ENCODE results near the gene ARGLU1.
"Not testable (repeated sequence)": the region's sequence is repeated elsewhere in the genome, so short reads cannot be mapped to it uniquely, and the experiment has no call there.

ARGLU1 gene, protein sequence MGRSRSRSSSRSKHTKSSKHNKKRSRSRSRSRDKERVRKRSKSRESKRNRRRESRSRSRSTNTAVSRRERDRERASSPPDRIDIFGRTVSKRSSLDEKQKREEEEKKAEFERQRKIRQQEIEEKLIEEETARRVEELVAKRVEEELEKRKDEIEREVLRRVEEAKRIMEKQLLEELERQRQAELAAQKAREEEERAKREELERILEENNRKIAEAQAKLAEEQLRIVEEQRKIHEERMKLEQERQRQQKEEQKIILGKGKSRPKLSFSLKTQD

DNA sequence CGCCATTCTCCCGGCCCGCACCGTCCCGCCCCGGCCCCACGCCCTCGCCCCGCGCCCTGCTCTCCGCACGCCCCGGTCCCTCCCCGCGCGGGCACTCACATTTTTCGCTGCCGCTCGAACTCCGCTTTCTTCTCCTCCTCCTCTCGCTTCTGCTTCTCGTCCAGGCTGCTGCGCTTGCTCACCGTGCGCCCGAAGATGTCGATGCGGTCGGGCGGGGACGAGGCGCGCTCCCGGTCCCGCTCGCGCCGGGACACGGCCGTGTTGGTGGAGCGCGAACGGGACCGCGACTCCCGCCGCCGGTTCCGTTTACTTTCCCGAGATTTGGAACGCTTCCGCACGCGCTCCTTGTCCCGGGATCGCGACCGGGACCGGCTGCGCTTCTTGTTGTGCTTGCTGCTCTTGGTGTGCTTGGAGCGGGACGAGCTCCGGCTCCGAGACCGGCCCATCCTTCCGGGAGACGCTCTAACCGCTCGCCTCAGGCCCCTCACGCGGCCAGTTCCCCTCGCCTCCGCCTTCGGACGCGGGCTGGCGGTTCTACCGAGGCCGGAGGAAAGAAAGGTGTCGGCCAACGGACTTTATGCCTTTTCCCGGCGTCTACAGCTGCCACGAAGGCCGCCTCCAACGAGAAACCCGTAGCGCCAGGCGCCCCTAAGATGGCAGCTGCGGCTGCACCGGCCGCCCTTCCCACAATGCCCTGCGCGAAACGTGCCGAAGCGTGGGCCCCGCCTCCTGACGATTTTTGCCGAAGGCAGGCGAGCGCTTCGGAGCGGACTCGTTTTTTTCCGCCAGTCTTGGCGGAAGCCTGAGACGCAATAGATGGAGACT, at the start of gene ARGLU1:
Gene ARGLU1 (minus strand): TSS at position 664 of the 825 bp plus-strand sequence. CDS start 218 bp downstream, at position 446.
- peak; percentile 96 for DNase-seq

DNA sequence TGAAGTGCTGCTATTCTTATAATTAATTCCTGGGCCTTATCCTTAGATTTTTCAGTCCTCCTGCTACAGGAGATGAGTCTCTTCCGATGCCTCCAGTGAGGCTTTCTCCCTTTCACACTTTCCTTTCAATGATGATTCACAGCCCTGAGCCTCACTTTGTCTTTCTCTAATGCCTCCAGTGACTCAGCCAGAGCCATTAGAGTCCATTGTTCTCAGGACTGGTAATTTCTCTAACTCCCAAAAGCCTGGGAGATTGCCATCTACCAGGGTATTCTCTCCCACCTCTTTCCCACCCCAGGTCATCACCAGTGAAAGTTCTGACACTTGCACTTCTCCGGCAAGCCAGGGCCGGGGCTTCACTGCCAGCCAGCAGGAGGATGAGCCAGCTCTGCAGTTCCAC, 49.6 kb upstream of the ARGLU1 start:
- DNase-seq, result no peak

DNA sequence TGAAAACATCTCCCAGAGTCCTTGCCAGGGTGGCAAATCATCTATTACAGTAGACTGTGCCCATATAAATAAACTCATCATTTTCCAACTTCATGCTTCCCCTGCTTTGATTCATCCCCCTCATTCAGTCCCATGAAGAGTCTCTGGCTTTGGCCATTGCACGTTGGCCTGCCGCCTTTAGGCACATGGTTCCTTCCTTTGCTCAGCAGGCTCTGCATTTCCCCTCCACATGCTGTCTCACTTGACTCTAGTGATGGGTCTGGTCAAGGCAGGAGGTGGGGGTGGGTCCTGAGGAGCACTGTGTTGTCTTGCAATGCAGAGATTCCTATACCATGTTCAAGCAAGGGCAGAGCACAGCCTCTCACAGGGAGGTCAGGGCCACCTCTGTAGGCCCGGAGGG, 48.8 kb upstream of the ARGLU1 start:
- DNase-seq, result no peak

DNA sequence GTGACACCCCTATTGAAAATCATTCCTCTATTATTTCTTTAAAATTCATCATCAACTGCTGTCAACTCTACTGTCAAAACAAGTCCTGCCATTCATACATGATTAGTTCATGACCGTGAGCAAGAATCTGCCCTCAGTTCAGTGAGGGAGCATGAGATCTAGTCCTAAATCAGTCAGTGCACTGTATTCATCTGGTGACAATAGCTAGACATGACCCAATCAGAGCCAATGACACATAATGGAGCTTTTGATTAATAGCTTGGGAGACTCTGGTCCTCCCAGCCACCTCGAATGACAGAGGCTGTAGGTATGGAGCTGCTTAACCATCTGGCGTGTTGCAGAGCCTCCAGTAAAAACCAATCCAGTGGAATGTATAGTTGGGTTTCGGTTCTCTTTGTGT, 46.9 kb upstream of the ARGLU1 start:
- DNase-seq, result no peak

DNA sequence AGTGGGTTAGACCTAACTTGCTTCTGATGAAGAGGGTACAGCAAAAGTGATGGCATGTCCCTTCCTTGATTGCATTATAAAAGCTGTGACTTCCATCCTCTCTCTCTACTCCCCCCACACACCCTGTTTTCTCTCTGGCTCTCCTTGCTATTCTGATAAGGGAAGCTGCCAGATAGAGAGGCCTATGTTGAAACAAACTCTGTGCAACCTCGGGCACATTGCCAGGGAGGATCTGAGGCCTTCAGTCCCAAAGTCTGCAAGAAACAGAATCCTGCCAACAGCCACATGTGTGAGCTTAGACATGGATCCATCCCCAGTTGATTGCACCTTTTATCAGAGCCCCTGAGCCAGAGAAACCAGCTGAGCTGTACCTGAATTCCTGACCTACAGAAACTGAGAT, 44.8 kb upstream of the ARGLU1 start:
- DNase-seq, result no peak

DNA sequence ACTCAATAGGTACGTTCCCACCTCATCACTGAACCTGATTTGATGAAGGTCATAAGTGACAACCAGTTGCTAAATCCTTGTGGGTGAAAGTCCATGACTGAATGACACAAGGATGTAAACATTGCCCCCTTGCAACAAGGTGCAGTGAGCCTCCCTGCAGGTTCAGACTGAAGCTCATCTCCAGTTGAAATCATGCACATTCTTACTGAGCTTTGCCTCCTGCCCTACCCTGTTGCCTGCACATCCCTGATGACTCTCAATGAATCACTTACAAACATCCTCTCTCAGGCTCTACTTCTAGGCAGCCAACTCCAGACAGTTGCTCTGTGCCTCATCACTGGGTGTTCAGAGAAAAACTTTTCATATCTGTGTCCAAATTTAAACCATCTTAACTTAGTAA, 42.5 kb upstream of the ARGLU1 start:
- DNase-seq, result no peak

DNA sequence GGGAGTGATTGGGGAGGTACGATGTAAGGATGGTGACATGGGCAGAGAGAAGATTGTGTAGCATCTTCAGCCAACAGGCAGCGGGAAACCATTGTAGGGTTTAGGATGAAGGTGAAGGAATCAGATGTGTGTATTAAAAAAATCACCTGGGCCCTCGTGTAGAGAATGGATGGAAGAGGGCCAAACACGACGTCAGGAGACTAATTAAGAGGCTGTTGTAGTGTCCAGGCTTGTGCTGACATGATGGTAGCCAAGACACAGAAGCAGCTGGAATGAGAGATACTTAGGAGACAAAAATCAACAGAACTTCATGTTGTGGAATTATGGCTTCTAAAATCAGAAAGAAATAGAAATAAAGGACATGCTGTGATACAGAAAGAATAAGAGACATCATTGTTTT, 41.2 kb upstream of the ARGLU1 start:
- DNase-seq, result no peak

DNA sequence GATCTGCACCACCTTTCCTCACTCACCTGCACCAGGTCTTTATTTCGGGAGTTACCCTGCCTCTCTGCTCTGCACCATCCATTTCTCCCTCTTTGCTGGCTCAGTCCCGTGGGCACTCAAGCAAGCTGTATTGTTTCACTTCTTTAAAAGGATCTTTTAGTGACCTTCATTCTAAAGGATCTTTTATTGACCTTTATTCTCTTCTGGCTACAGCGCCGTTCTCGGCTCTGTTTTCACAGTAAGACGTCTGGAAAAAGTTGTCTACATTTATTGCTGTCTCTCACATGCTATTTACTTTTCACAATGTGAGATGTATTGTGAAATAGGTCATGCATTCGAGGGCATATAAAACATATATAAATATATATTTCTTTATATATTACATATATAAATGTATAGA, 35.6 kb upstream of the ARGLU1 start:
- no peak for DNase-seq

DNA sequence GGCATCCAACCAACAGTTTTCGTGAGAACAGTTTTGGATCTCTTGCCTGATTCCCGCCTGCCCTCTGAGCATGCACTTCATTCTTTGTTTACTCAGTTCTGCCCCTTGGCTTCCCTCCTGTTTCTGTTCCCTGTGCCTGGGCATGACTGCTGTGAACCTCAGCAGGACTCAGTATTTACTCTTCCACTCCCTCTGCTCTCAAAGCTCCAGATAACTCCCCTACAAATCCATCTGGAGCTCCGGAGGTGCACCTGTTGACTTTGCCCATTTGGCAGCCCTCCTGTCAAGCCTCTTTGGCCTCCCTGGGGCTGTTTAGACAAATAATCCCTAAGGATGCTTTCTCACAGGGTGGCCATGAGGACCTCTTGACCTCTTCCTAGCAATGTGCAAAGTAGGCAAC, 34.2 kb upstream of the ARGLU1 start:
- no peak for DNase-seq

DNA sequence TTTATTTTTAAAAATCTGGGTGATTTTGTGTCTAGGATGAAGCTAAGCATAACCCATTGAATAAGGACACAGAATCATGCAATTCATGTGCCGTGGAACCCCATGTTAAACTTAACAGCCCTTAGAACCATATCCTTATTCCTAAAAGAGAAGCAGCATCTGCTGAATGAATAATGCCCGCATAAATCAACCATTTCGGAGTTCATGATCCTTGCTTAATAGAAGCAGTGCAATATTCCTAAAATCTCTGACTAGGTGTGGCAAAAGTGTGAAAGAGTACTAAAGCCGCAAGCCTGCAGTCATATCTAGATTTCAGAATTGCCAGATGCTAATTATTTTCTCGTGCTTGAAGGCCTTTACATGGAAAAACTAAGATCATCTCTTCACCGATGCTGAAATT, 33.6 kb upstream of the ARGLU1 start:
- no peak for DNase-seq

DNA sequence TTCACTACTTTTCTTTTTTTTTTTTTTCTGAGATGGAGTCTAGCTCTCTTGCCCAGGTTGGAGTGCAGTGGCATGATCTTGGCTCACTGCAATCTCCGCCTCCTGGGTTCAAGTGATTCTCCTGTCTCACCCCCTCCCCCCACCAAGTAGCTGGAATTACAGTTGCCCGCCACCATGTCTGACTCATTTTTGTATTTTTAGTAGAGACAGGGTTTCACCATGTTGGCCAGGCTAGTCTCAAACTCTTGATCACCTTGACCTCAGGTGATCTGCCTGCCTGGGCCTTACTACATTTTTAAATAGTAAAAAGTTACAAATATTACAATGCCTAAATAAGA, 32.8 kb upstream of the ARGLU1 start:
- not testable (repeated sequence) for DNase-seq

DNA sequence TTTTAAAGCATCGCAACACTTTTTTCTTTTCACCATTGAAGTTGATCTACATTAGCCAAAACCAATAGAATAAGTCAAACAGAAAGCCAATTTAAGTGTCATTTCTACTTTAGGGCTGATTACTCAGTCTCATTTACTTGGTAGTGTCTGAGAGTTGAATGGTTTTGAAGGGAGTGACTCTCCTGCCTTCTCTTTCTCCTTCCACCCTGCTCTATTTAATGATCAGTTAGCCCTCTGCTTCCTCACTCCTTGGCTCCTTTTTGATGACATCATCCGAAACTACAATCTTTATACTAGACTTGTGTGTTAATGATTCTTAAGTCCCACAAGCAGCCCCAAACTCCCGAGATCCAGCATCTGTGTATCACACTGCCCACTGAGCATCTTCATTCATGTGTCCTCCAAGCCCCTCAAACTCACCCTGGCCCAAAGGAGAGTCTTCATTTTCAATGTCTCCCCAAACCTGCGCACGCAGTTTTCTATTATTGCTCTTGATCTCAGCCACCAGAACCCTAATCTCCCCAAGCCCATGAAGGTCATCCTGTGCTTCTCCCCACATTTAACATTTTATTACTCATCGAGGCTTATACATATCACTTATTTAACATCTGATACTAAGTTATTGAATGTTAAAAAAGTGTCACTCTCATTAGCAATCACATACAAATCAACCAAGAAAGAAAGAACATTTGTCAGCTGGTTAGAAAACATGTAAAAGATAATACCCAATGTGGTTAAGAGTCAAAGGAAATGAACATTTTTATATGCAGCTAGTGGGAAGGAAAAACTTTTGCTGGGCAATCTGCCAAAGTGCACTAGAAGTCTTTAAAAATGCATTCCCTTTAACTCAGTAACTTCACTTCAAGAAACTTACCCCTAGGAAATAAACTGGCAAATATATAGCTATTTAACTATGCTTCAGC, 32.2 kb upstream of the ARGLU1 start:
- DNase-seq, result no peak

DNA sequence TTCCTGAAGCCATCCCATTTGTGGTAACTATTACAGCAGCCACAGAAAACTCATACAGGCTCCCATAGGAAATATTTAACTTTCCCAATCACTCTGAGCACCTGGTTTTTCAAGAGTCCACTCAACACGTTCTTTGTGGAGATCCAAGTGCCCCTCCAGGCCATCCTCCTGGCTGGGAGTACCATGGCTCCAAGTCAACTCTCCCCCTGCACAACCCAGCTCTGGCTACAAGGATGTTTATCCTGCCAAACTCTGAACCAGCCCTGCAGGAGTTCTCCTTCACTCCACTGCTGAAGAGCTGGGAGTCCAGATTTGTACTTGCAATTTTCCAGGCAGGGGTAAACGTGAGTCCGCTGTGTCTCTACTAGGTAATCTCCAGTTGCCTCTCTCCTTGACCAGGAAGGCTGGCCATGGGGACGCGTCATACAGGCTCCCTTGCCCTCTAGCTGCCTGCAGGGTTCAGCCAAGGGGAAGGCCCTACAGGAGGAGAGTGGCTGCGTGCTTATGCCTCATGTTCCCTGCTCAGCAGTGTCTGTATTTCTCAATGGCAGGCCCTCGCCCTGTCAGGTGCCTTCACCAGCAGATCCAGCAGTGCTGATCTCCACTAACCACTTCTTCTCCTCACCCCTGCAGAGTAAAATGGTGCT, 29.9 kb upstream of the ARGLU1 start:
- DNase-seq, result no peak

DNA sequence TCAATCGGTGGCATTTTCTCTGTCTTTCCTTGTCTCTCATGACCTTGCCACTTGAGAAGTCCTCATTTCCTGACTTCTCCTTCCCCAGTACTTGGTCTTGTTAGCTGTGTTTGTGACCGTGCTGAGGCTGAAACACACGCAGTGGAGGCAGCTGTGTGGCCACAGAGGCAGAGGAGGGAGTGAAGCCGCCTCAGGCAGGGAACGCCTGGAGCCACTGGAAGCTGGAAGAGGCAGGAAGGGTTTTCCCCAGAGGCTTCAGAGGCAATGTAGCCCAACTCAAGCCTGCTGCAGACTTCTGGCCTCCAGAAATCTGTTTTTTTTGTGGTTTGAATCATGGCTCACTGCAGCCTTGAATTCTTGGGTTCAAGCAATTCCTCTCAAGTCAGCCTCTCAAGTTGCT, 29.2 kb upstream of the ARGLU1 start:
- DNase-seq, result no peak

DNA sequence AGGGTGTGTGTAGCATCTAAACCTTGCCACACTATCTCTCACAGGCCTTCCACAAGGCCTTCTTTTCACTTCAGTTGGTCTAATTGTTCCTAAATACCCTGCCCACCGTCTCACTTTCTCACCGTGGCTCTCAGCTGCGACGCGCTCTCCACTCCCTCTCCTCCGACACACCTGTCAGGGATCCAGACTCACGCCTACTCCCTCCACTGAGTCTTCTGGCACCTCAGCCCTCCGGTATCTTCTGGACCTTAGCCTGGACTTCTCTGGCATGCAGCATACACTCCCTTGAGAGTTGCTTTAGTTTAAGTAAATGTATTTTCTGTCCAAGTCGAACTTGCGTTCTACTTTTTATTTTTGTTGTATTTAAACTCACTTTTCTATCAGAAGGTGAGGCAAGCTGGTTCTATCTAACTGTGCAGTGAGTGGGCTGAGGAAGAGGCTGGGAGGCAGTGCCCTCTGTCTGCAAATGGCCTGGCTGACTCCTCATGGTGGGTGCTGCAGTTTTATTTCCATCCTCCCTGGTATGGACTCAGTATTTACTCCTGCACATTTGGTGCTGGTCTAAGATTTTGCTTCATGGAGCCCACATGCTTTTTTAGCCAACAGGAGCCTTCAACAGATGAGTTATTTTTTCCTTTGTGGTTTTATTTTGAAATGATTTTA, 28.5 kb upstream of the ARGLU1 start:
- DNase-seq, result no peak

DNA sequence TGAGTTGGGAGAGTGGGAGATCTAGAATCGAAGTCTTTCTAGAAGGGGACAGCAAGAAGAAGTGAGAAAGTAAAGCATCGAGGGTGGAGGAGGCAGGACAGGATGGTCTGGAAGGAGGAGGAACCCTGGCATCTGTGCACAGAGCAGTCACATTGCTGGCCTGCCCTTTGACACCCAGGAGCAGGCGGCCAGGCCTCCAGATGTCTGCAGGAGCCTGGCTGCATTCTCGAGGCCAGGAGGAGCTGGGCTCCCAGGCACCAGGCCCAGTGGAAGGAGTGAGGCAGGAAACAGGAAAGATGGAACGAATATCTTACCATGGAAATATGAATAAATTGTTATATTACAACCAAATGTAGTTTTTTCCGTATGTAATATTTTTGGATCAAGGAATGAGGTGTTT, 27.7 kb upstream of the ARGLU1 start:
- DNase-seq, result no peak

DNA sequence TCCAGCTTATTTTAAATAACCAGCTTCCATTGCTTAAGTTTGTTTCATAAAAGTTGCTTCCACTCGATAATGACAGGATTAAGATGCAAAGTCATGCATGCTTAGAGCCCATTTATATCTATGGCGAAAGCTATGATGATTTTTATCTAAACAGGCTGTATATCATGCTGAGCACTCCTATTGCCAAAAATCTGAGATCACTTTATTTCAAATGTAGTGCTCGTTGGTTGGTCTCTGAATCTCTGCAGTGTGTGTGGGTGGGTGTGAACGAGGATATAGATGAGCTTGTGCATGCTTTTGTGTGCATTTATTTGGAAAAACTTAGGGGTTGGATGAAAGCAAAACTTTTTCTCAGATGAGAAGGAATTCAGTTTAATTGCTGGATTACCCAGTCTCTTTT, 27.0 kb upstream of the ARGLU1 start:
- no peak for DNase-seq

DNA sequence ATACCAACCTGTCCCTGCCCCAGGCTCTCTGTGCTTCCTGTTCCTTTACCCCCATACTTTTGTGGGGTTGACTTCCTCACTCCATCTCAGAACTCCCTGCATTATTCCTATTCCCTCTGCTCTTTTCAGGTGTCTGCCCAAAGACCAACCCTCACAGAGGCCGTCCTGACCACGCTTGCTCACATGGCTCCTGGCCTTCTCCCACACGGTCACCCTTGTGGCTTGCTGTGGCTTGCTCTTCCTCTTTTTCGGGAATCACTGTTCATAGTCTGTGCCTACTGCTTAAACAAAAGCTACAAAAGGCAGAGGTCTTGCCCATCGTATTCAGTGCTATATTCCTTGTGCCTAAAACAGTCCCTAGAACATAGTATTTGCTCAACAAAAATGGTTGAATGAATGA, 25.2 kb upstream of the ARGLU1 start:
- DNase-seq, result no peak

DNA sequence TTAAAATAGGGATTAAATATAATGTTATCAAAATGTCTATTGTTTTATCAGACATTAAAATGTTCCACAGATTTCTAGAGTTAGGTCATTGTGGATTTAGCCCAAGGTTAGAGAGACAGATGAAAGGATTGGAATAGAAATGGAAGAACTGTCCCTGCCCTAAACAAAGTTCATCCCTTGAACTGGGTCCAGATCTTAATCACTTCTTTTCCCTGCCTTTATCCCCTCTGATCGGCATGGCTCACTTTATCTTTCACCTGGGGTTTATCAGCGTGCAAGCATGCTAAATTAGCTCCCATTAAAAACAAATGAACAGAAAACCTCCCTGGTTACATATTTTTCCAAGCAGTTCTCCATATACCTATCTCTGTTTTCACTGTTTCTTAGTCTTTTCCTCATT, 23.4 kb upstream of the ARGLU1 start:
- DNase-seq, result no peak

DNA sequence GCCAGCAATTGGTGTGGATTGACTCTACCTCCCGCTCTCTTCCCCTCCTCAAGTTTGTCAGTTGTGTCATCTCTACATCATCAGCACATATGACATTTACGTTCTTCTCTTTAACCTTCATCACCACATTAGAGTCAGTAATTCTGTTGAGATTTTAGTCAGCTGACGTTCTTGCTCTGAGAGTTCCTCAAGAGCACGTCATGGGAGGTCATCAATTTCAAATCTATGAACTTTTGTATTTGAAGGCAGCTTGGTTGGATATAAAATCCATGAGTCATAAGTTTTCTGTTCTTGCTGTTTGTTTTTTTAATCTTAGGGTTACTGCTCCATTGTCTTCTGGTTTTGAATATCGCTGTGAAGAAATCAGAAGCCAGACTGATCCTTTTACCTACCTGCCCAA, 21.8 kb upstream of the ARGLU1 start:
- DNase-seq, result no peak

DNA sequence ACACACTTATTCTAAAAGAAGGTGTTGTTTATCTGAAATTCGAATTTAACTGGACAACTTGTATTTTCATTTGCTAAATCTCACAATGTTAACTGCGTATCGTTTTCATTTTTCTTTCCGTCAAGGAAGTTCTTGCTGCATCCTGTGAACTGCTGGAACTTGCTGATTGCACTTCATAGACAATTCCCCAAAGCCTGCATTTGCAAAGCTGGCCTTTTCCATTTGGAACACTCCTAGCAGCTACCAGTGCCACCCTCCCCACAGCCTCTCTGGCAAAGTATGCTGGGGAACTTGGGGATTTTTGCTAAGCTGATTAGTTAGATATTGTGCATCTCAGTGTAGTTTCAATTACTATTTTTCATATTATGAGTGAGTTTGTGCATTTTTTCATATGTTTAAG, 20.4 kb upstream of the ARGLU1 start:
- no peak for DNase-seq

DNA sequence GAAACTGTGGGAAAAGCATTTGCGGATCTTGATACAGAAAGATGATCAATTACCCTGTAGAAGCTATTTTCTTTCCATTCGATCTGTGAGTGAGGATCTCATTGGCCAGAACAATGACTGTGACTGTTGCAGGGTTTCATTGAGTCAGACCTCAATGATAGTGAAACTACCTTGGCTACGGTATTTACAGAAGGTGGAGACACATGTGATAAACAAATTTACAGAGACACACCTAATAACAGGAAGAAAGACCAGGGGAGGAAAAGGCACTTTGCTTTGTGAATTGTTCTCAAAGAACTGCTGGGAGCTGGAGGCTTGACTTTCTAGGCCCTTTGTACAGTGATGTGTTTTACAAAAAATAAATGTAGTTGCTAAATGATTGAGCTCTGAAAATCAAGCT, 19.9 kb upstream of the ARGLU1 start:
- DNase-seq, result no peak
